Esophagus squamous epithelium (tissue), 4 donors: Measurements from ENCODE around the gene LXN.

Source experiments
- POLR2A ChIP-seq, 4 donors: fragments of 450-650 bp; IDR thresholded peaks; one replicate each; pipeline ENCODE4 v1.6.1; 2017; ENCODE audit warnings: antibody characterized with exemption in 4 of 4, mild to moderate bottlenecking in 4 of 4, moderate library complexity in 3 of 4
- TF ChIP-seq, protein P1 (sequence below), 6 experiments: fragments of 450-650 bp in 4 of 6; fragments of 200-600 bp in 2 of 6; sonication (generic) in 2 of 6; IDR thresholded peaks; one replicate each; pipeline ENCODE4 v1.5.1; 2016 to 2019; ENCODE audit warnings: antibody characterized with exemption in 6 of 6, mild to moderate bottlenecking in 4 of 6, moderate library complexity in 4 of 6

DNA sequence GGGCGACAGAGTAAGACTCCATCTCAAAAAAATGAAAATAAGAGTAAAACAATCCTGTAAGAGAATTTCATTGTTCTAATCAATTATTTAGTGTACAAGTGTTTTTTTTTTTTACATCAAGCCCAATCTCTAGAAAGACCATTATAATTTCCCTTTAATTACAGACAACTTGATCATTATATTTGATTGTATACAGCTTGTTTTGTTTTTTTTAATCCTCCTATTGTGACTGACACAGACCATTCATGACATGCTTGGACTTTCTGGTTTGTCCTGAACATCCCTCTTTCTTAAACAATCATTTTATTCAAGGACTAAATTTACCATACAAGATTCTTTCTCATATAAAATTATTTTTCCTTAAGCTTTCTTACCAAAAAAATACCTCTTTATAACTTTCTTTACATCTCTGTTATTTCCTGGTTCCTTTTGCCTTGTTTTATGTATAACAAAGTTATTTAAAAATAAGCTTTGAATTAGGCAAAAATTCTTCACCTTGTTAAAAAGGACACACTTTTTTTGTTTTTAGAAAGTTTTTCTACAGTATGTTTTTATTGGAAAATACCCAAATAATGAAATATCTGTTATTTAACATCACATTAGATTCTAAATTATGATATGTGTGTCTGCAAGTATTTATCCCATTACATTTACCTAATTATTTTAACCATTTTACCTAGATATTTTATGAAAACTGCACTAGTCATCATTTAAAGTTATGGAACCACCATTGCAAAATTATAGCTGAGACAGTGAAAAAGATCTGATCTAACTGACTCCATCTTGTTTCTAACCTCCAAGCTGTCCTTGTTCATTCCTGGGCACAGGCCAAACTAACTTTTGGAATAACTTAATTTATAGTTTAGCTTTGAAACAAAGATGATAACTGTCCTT, 54.2 kb downstream of the LXN start:
- TF ChIP-seq, protein P1, sequence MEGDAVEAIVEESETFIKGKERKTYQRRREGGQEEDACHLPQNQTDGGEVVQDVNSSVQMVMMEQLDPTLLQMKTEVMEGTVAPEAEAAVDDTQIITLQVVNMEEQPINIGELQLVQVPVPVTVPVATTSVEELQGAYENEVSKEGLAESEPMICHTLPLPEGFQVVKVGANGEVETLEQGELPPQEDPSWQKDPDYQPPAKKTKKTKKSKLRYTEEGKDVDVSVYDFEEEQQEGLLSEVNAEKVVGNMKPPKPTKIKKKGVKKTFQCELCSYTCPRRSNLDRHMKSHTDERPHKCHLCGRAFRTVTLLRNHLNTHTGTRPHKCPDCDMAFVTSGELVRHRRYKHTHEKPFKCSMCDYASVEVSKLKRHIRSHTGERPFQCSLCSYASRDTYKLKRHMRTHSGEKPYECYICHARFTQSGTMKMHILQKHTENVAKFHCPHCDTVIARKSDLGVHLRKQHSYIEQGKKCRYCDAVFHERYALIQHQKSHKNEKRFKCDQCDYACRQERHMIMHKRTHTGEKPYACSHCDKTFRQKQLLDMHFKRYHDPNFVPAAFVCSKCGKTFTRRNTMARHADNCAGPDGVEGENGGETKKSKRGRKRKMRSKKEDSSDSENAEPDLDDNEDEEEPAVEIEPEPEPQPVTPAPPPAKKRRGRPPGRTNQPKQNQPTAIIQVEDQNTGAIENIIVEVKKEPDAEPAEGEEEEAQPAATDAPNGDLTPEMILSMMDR (IDR thresholded peaks at IDR 0.05): no peak
- TF ChIP-seq POLR2A (IDR thresholded peaks at IDR 0.05): no peak
